SK-N-SH (cell line): ENCODE results near the gene GRB2. TPM values are rescaled to one million over a fixed set of nuclear protein-coding genes. Genes with fewer than 3 reads are reported as not detected.

Experiments
- CTCF ChIA-PET: fragments of 300-600, 350-600 bp; formaldehyde crosslinking; extraction: SDS; loops from one replicate; lab custom pipeline; 2021; lab: Yijun Ruan, JAX
- POLR2A ChIA-PET: fragments of 350-600 bp; sonication (Branson Sonifier 250); formaldehyde crosslinking; extraction: SDS; loops from one replicate; lab custom pipeline; 2020; ENCODE audit warnings: antibody characterized with exemption, inconsistent platforms; lab: Yijun Ruan, JAX
- DNase-seq: peaks from one replicate; pipeline ENCODE4 v3.0.0; 2012
- H2AFZ ChIP-seq: fragments of 200-600 bp; sonication (generic); 2 replicates; pipeline ENCODE4 v1.8.1; 2016; ENCODE audit warnings: antibody characterized with exemption, mild to moderate bottlenecking, low read depth
- H3F3A ChIP-seq: fragments of 200-600 bp; sonication (generic); replicated peaks from 2 replicates; pipeline ENCODE3; 2016; ENCODE audit warnings: antibody characterized with exemption, mild to moderate bottlenecking; ENCODE audit not compliant: insufficient read depth
- H3K27ac ChIP-seq, 2 experiments: fragments of 200-500 bp in 1 of 2; fragments of 200-600 bp in 1 of 2; sonication (Bioruptor generic) in 1 of 2; sonication (generic), shearing (Covaris generic) in 1 of 2; 2 replicates each; pipeline versions ENCODE4 v1.5.1 to v1.6.1; 2014 to 2016; ENCODE audit warnings: low read depth in 2 of 2, inconsistent platforms in 1 of 2, low read length in 1 of 2, mild to moderate bottlenecking in 1 of 2, mixed read lengths in 1 of 2
- H3K27me3 ChIP-seq: fragments of 200-600 bp; sonication (generic), shearing (Covaris generic); 2 replicates; pipeline ENCODE4 v1.6.1; 2016; ENCODE audit warnings: mixed run types; ENCODE audit not compliant: insufficient read depth
- H3K36me3 ChIP-seq, 2 experiments: fragments of 200-500 bp in 1 of 2; fragments of 200-600 bp in 1 of 2; sonication (Bioruptor generic) in 1 of 2; sonication (generic) in 1 of 2; replicated peaks in 1 of 2; 2 replicates each; pipeline versions ENCODE3 to v1.5.1; 2014 to 2016; ENCODE audit warnings: low read length in 1 of 2, mild to moderate bottlenecking in 1 of 2; ENCODE audit not compliant: insufficient read depth in 2 of 2, control insufficient read depth in 1 of 2
- H3K4me1 ChIP-seq, 2 experiments: fragments of 200-500 bp in 1 of 2; fragments of 200-600 bp in 1 of 2; sonication (Bioruptor generic) in 1 of 2; sonication (generic), shearing (Covaris generic) in 1 of 2; 2 replicates each; pipeline versions ENCODE4 v1.5.1 to v1.6.1; 2014 to 2016; ENCODE audit warnings: low read depth in 1 of 2, low read length in 1 of 2, mixed run types in 1 of 2; ENCODE audit not compliant: insufficient read depth in 2 of 2, control insufficient read depth in 1 of 2
- H3K4me2 ChIP-seq: fragments of 200-600 bp; sonication (generic), shearing (Covaris generic); 2 replicates; pipeline ENCODE4 v1.6.1; 2017; ENCODE audit warnings: mixed run types
- H3K4me3 ChIP-seq, 2 experiments: fragments of 200-500 bp in 1 of 2; fragments of 200-600 bp in 1 of 2; sonication (Bioruptor generic) in 1 of 2; sonication (generic), shearing (Covaris generic) in 1 of 2; 2 replicates each; pipeline versions ENCODE4 v1.5.1 to v1.8.1; 2014 to 2016; ENCODE audit warnings: low read depth in 2 of 2, inconsistent platforms in 1 of 2, low read length in 1 of 2, mild to moderate bottlenecking in 1 of 2, mixed read lengths in 1 of 2, moderate library complexity in 1 of 2
- H3K79me2 ChIP-seq: fragments of 200-600 bp; sonication (generic); 2 replicates; pipeline ENCODE4 v1.8.1; 2017; ENCODE audit warnings: mild to moderate bottlenecking; ENCODE audit not compliant: insufficient read depth
- H3K9ac ChIP-seq: fragments of 200-600 bp; sonication (generic); 2 replicates; pipeline ENCODE4 v1.6.1; 2017; ENCODE audit warnings: mixed run types
- H3K9me2 ChIP-seq: fragments of 200-600 bp; sonication (generic); 2 replicates; pipeline ENCODE4 v1.6.1; 2017; ENCODE audit warnings: mixed run types
- H3K9me3 ChIP-seq: fragments of 200-600 bp; sonication (generic); 2 replicates; pipeline ENCODE4 v1.6.1; 2017; ENCODE audit warnings: mixed run types, mild to moderate bottlenecking, moderate library complexity
- H4K20me1 ChIP-seq: fragments of 200-600 bp; sonication (generic); 2 replicates; pipeline ENCODE4 v1.6.1; 2017; ENCODE audit warnings: mild to moderate bottlenecking, mixed run types; ENCODE audit not compliant: insufficient read depth
- CHD2 ChIP-seq: fragments of 150-350 bp; IDR thresholded peaks from 2 replicates; pipeline ENCODE4 v1.6.1; 2018; ENCODE audit warnings: low read length; ENCODE audit not compliant: partially characterized antibody
- EZH2phosphoT487 ChIP-seq: fragments of 200-600 bp; sonication (generic); IDR thresholded peaks from 2 replicates; pipeline ENCODE4 v1.6.1; 2017; ENCODE audit warnings: low read depth, mixed run types, mild to moderate bottlenecking, antibody characterized with exemption, moderate library complexity, borderline replicate concordance
- FOXJ3 ChIP-seq: sonication (generic); formaldehyde crosslinking; IDR thresholded peaks from 2 replicates; pipeline ENCODE4 v1.5.1; 2020; ENCODE audit warnings: mild to moderate bottlenecking, missing genetic modification reagents
- FOXM1 ChIP-seq: IDR thresholded peaks from 2 replicates; pipeline ENCODE4 v1.4.0; 2012; ENCODE audit warnings: low read depth, mild to moderate bottlenecking
- GABPA ChIP-seq: IDR thresholded peaks from 2 replicates; pipeline ENCODE4 v1.4.0; 2012; ENCODE audit warnings: low read depth, mild to moderate bottlenecking
- GATA2 ChIP-seq: sonication (generic); formaldehyde crosslinking; IDR thresholded peaks from 2 replicates; pipeline ENCODE4 v1.5.0; 2020; ENCODE audit warnings: mild to moderate bottlenecking, missing genetic modification reagents
- MXI1 ChIP-seq: IDR thresholded peaks from 2 replicates; pipeline ENCODE4 v1.6.1; 2012; ENCODE audit warnings: mild to moderate bottlenecking, low read depth, low read length, improper control_type of control experiment
- RAD21 ChIP-seq: IDR thresholded peaks from 2 replicates; pipeline ENCODE4 v1.6.1; 2012; ENCODE audit warnings: mild to moderate bottlenecking, low read length
- RCOR1 ChIP-seq: fragments of 150-350 bp; IDR thresholded peaks from 2 replicates; pipeline ENCODE4 v1.6.1; 2017; ENCODE audit warnings: antibody characterized with exemption, low read length
- RFX5 ChIP-seq: IDR thresholded peaks from 2 replicates; pipeline ENCODE4 v1.6.1; 2012; ENCODE audit warnings: mild to moderate bottlenecking, improper control_type of control experiment, low read length
- RXRA ChIP-seq: IDR thresholded peaks from 2 replicates; pipeline ENCODE4 v1.4.0; 2012; ENCODE audit warnings: low read depth, mild to moderate bottlenecking, borderline replicate concordance
- SIN3A ChIP-seq: IDR thresholded peaks from 2 replicates; pipeline ENCODE4 v1.6.1; 2012; ENCODE audit warnings: low read depth, mild to moderate bottlenecking, low read length, moderate library complexity, borderline replicate concordance
- SMC3 ChIP-seq: IDR thresholded peaks from 2 replicates; pipeline ENCODE4 v1.6.1; 2012; ENCODE audit warnings: low read depth, low read length, improper control_type of control experiment
- TAF1 ChIP-seq: IDR thresholded peaks from 2 replicates; pipeline ENCODE4 v1.6.1; 2012; ENCODE audit warnings: low read depth, mild to moderate bottlenecking, low read length, moderate library complexity, borderline replicate concordance
- TCF12 ChIP-seq: IDR thresholded peaks from 2 replicates; pipeline ENCODE4 v1.4.0; 2012
- USF1 ChIP-seq: IDR thresholded peaks from 2 replicates; pipeline ENCODE4 v1.4.0; 2012; ENCODE audit warnings: low read depth, borderline replicate concordance
- ZBTB33 ChIP-seq: IDR thresholded peaks from 2 replicates; pipeline ENCODE4 v1.4.0; 2012; ENCODE audit warnings: low read depth, borderline replicate concordance
- WGBS: methylation state at CpG from one replicate; pipeline ENCODE4 v1.1.6; 2017; ENCODE audit warnings: low lambda C conversion rate; 5-methylcytosine and 5-hydroxymethylcytosine counted together
- polyA plus RNA-seq, 3 experiments: library from polyadenylated mRNA; depleted of rRNA; stranded (reverse); fragments of >200 nt; gene quantifications; 2 replicates each; pipeline ENCODE4 v1.2.3, GENCODE V29; 2012
- TF ChIP-seq, protein P1 (sequence below): fragments of 150-350 bp; IDR thresholded peaks from 2 replicates; pipeline ENCODE4 v1.6.1; 2016; ENCODE audit warnings: mild to moderate bottlenecking, low read depth, low read length
- TF ChIP-seq, protein P2 (sequence below): IDR thresholded peaks from 2 replicates; pipeline ENCODE4; 2012
- TF ChIP-seq, protein P3 (sequence below): fragments of 150-350 bp; IDR thresholded peaks from 2 replicates; pipeline ENCODE4 v1.6.1; 2017; ENCODE audit warnings: antibody characterized with exemption, low read length, low read depth, borderline replicate concordance

Gene GRB2
- polyA plus RNA-seq, 1 of the 3 experiments (the other 2 are of a cell fraction): 89.6 TPM

DNA sequence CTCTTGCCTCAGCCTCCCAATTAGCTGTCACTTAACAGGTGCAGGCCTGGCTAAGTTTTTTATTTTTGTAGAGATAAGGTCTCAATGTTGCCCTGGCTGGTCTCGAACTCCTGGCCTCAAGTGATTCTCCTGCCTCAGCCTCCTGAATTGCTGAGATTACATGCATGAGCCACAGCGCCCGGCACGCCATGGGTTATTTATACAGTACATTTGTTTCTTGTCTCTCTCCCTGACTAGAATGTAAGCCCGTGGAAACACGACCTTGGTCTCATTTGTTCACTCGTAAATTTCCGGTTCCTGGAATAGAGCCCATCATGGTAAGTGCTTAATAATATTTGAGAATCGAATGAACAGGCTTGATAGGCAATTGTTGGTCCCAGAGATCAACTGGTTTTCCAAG is 118.3 kb downstream of the GRB2 start:
- Histone ChIP-seq H3K4me2 (no peak overlapping the region), H4K20me1 (no peaks in the 10 kb centered on the region), H3K9me2 (no peaks in the 10 kb centered on the region), H3F3A (peaks cover 4% of the 10 kb centered on the region), H3K9ac (no peak overlapping the region), H3K36me3 (peaks cover 0 to 4% of the 10 kb centered on the region in 2 experiments), H2AFZ (no peak overlapping the region), H3K27ac (no peak overlapping the region), H3K27me3 (no peaks in the 10 kb centered on the region), H3K4me1 (peaks cover 4 to 5% of the 10 kb centered on the region in 2 experiments; a peak in 2 of 4 replicates), H3K9me3 (no peaks in the 10 kb centered on the region), H3K4me3 (no peak overlapping the region), H3K79me2 (no peaks in the 10 kb centered on the region)
- POLR2A ChIA-PET: no interaction called here
- no peak for DNase-seq
- no peak for TF ChIP-seq EZH2phosphoT487
- no peak for TF ChIP-seq CHD2
- TF ChIP-seq USF1: no peak
- TF ChIP-seq SIN3A: no peak
- TF ChIP-seq, protein P1, sequence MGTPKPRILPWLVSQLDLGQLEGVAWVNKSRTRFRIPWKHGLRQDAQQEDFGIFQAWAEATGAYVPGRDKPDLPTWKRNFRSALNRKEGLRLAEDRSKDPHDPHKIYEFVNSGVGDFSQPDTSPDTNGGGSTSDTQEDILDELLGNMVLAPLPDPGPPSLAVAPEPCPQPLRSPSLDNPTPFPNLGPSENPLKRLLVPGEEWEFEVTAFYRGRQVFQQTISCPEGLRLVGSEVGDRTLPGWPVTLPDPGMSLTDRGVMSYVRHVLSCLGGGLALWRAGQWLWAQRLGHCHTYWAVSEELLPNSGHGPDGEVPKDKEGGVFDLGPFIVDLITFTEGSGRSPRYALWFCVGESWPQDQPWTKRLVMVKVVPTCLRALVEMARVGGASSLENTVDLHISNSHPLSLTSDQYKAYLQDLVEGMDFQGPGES: no peak
- TF ChIP-seq SMC3: no peak
- TF ChIP-seq RCOR1: no peak
- TF ChIP-seq MXI1: no peak
- TF ChIP-seq FOXM1: no peak
- TF ChIP-seq TCF12: no peak
- no peak for TF ChIP-seq RFX5
- TF ChIP-seq RAD21: no peak
- TF ChIP-seq GABPA: no peak
- no peak for TF ChIP-seq RXRA
- CTCF ChIA-PET: interaction anchor here (1.4 to 8.3 kb wide), 3 partner anchors 14 to 125 kb away, joined by 3 to 98 read pairs (median 34); partner anchors contain the start of gene MIF4GD
- WGBS: 86% methylated on average over 9 of the region's 9 CpGs

DNA sequence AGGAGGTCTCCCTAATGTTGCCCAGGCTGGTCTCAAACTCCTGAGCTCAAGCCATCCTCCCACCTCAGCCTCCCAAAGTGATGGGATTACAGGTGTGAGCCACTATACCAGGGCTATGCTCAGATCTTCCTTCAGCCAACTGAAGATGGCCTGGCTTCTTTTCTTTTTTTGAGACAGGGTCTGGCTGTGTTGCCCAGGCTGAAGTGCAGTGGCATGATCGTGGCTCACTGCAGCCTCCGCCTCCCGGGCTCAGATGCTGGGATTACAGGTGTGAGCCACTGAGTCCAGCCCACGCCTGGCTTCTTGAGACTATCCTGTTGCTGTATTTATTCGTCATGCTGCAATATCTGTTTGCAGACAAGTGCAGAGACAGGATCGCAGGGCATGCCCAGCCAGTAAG is 120.4 kb downstream of the GRB2 start:
- 92% methylated on average over 6 of the region's 6 CpGs for WGBS
- Histone ChIP-seq H3K4me3 (no peak overlapping the region), H3K4me1 (peaks cover 4 to 5% of the 10 kb centered on the region in 2 experiments; a peak in 2 of 4 replicates), H3K9me3 (no peaks in the 10 kb centered on the region), H3K9me2 (no peaks in the 10 kb centered on the region), H3K79me2 (no peaks in the 10 kb centered on the region), H3K27ac (no peak overlapping the region), H3K36me3 (peaks cover 0 to 4% of the 10 kb centered on the region in 2 experiments), H4K20me1 (no peaks in the 10 kb centered on the region), H3K4me2 (no peak overlapping the region), H3K27me3 (no peaks in the 10 kb centered on the region), H2AFZ (no peak overlapping the region), H3K9ac (no peak overlapping the region), H3F3A (peaks cover 3% of the 10 kb centered on the region)
- no peak for TF ChIP-seq ZBTB33
- TF ChIP-seq TAF1: no peak
- TF ChIP-seq, protein P2, sequence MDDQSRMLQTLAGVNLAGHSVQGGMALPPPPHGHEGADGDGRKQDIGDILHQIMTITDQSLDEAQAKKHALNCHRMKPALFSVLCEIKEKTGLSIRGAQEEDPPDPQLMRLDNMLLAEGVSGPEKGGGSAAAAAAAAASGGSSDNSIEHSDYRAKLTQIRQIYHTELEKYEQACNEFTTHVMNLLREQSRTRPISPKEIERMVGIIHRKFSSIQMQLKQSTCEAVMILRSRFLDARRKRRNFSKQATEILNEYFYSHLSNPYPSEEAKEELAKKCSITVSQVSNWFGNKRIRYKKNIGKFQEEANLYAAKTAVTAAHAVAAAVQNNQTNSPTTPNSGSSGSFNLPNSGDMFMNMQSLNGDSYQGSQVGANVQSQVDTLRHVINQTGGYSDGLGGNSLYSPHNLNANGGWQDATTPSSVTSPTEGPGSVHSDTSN: no peak
- TF ChIP-seq GABPA: no peak
- no peak for TF ChIP-seq USF1
- TF ChIP-seq, protein P3, sequence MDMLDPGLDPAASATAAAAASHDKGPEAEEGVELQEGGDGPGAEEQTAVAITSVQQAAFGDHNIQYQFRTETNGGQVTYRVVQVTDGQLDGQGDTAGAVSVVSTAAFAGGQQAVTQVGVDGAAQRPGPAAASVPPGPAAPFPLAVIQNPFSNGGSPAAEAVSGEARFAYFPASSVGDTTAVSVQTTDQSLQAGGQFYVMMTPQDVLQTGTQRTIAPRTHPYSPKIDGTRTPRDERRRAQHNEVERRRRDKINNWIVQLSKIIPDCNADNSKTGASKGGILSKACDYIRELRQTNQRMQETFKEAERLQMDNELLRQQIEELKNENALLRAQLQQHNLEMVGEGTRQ: no peak
- TF ChIP-seq FOXJ3: no peak
- TF ChIP-seq RCOR1: no peak
- no peak for TF ChIP-seq GATA2
- CTCF ChIA-PET: interaction anchor here (1.3 to 8.3 kb wide), 3 partner anchors 12 to 38 kb away, joined by 4 to 98 read pairs (median 5); partner anchors contain the start of gene MIF4GD
- no peak for DNase-seq
- POLR2A ChIA-PET: interaction anchor here (1.1 kb wide), 1 partner anchor 14 kb away, joined by 3 read pairs; the partner anchor contains the start of gene MIF4GD
